ENCODE measurements around the gene ADCY5.

Gene ADCY5

GRCh38 chr3:123429362-123430125 lies 19.3 kb downstream of the ADCY5 start:
- no peak for DNase-seq (ENCODE audit: low spot score)

- no peak for DNase-seq (ENCODE audit: low spot score)
Measured at GRCh38 chr3:123424999-123425712, 23.7 kb downstream of the ADCY5 start.

GRCh38 chr3:123424321-123424998 lies 24.4 kb downstream of the ADCY5 start:
- DNase-seq (ENCODE audit: low spot score) = no peak

- no peak for DNase-seq (ENCODE audit: low spot score)
Measured at GRCh38 chr3:123423806-123424205, 25.1 kb downstream of the ADCY5 start.

GRCh38 chr3:123423031-123423430 lies 25.9 kb downstream of the ADCY5 start:
- DNase-seq (ENCODE audit: low spot score) = no peak

GRCh38 chr3:123422457-123422856 lies 26.4 kb downstream of the ADCY5 start:
- DNase-seq (ENCODE audit: low spot score) = no peak

- no peak for DNase-seq (ENCODE audit: low spot score)
Measured at GRCh38 chr3:123421353-123422174, 27.3 kb downstream of the ADCY5 start.

GRCh38 chr3:123420416-123420968 lies 28.4 kb downstream of the ADCY5 start:
- no peak for DNase-seq (ENCODE audit: low spot score)

GRCh38 chr3:123419850-123420297 lies 29.0 kb downstream of the ADCY5 start:
- DNase-seq (ENCODE audit: low spot score) = no peak

- no peak for DNase-seq (ENCODE audit: low spot score)
Measured at GRCh38 chr3:123419181-123419849, 29.6 kb downstream of the ADCY5 start.

GRCh38 chr3:123416647-123417046 lies 32.2 kb downstream of the ADCY5 start:
- no peak for DNase-seq (ENCODE audit: low spot score)

- DNase-seq (ENCODE audit: low spot score) = no peak
Measured at GRCh38 chr3:123416173-123416572, 32.7 kb downstream of the ADCY5 start.

GRCh38 chr3:123414973-123415775 lies 33.7 kb downstream of the ADCY5 start:
- DNase-seq (ENCODE audit: low spot score) = no peak

GRCh38 chr3:123412811-123413604 lies 35.9 kb downstream of the ADCY5 start:
- DNase-seq (ENCODE audit: low spot score) = no peak

GRCh38 chr3:123412076-123412475 lies 36.8 kb downstream of the ADCY5 start:
- DNase-seq (ENCODE audit: low spot score) = no peak

GRCh38 chr3:123411340-123412040 lies 37.4 kb downstream of the ADCY5 start:
- no peak for DNase-seq (ENCODE audit: low spot score)

- no peak for DNase-seq (ENCODE audit: low spot score)
Measured at GRCh38 chr3:123410149-123410515, 38.8 kb downstream of the ADCY5 start.

- no peak for DNase-seq (ENCODE audit: low spot score)
Measured at GRCh38 chr3:123409443-123410148, 39.3 kb downstream of the ADCY5 start.
